ENCODE measurements around the gene SMAD5. TPM values are rescaled to one million over a fixed set of nuclear protein-coding genes. Genes with fewer than 3 reads are reported as not detected.

The SMAD5 gene
- total and polyA plus RNA-seq, 3 donors from 2014 or later = 25.4 to 36.0 (median 29.1) TPM

DNA sequence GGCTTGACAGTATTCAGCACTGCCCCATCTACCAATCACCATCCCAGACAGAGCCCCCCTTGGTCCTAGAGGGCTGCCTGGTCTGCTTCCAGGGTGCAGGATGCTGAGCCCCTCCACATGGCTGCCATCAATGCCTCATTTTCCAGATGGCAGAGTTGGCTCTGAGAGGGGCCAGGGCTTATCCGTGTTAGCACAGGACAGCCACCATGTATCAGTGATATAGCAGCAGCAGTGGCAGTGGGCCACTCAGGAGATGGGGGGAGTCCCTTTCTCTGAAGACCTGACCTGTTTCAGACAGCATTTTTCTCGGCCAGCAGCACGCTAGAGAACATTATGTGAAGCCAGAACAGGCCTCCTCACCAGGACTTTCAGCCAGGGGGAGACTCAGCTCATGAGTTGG, 61.9 kb downstream of the SMAD5 start:
- Histone ChIP-seq H3K36me3 (ENCODE audit: low read depth, missing control alignments) (no peaks in the 10 kb centered on the region), H3K9me3 (no peaks in the 10 kb centered on the region), H3K4me3 (no peak overlapping the region), H3K27ac (no peak overlapping the region), H3K4me1 (peaks cover 12% of the 10 kb centered on the region), H3K27me3 (no peaks in the 10 kb centered on the region)
- intact Hi-C loops (cut with DNase I; ENCODE audit: low total_unique reads) = no loop called here
- TF ChIP-seq, protein P1, sequence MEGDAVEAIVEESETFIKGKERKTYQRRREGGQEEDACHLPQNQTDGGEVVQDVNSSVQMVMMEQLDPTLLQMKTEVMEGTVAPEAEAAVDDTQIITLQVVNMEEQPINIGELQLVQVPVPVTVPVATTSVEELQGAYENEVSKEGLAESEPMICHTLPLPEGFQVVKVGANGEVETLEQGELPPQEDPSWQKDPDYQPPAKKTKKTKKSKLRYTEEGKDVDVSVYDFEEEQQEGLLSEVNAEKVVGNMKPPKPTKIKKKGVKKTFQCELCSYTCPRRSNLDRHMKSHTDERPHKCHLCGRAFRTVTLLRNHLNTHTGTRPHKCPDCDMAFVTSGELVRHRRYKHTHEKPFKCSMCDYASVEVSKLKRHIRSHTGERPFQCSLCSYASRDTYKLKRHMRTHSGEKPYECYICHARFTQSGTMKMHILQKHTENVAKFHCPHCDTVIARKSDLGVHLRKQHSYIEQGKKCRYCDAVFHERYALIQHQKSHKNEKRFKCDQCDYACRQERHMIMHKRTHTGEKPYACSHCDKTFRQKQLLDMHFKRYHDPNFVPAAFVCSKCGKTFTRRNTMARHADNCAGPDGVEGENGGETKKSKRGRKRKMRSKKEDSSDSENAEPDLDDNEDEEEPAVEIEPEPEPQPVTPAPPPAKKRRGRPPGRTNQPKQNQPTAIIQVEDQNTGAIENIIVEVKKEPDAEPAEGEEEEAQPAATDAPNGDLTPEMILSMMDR (IDR thresholded peaks at IDR 0.05) = no peak
- TF ChIP-seq POLR2A (IDR thresholded peaks at IDR 0.05) = no peak
- DNase-seq = no peak
- WGBS, 2 donors = 85% methylated on average over 3 of the region's 3 CpGs; no CpG with 5 or more reads in 1 of the 2 donors

DNA sequence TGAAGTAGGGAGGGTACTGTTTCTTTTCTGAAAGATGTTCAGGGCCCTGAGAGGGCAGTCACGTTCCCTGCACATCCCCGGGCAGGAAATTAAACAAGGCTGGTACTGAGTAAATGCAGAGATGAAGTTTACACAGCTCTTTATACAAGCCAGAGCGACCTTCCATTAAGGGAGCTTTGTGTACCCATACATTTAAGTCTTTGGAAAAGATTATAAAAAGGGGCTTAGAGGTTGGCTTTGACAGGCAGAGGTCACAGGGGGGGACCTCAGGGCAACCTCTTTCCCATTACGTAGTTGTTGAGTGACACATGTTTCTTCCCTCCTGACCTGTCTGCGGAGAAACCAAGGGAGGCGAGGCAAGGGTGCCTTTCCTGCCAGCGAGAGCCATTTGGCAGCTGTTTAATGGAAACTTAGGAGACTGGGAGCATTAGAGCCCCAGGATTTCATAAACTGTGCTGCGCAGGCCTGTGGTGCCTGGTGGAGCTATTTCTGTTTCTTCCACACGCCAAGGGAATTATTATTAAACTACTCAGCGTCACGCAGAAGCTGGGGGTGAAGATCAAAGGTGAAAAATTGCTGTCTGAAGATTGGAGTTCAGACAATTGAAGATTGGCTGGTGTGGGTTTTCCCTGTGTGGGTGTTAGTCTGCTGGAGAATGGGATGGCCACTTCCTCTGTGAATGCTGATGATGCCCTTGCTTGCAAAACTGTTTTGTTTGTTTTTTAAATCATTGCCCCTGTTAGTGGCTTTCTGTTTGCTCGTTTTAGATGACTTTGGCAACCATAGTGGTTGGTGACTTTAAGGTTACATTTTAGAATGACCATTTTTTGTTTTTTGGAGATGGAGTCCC, 63.6 kb downstream of the SMAD5 start:
- Histone ChIP-seq H3K4me3 (no peak overlapping the region), H3K9me3 (no peaks in the 10 kb centered on the region)

DNA sequence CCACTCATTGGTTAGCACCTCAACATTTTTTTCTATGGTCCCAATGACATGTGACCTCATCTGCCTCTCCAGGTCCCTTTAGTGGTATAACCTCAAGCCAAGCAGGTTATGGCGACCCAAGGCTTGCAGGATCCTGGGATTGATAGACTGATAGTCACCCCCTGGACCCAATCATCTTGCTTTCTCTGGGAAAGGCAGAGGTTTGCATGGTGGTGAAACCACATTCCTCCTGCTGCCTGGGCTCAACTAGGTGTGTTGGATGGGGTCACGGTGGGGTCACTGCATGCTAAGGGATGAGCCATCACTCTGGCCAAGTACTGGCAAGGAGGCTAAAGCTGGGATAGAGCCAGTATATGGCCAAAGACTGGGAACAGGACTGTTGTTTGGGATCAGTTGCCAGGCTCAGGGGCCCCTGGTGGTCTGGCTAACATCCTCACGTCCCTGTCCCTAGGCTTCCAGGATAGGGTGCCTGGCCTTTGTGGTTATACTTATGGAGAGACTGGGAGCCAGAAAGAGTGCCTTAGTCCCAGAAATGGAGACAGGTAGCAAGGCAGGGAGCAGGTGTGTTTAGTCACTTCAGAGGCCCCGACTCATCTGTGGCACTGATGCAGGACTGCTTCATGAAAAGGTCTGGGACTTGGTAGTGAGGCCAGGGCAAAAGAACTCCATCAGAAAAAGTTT, 65.0 kb downstream of the SMAD5 start:
- DNase-seq = no peak
- 92 to 94% methylated on average over 4 of the region's 4 CpGs for WGBS, 2 donors
- Histone ChIP-seq H3K9me3 (no peaks in the 10 kb centered on the region), H3K4me3 (no peak overlapping the region), H3K4me1 (peaks cover 4% of the 10 kb centered on the region), H3K36me3 (ENCODE audit: low read depth, missing control alignments) (no peaks in the 10 kb centered on the region), H3K27me3 (no peaks in the 10 kb centered on the region), H3K27ac (no peak overlapping the region)
- intact Hi-C loops (cut with DNase I; ENCODE audit: low total_unique reads) = no loop called here
- TF ChIP-seq, protein P1 (IDR thresholded peaks at IDR 0.05) = no peak
- no peak for TF ChIP-seq POLR2A (IDR thresholded peaks at IDR 0.05)

More for the DNA sequence above, 63.6 kb downstream of the SMAD5 start:
- no peaks in the 10 kb centered on the region for H3K27me3 ChIP-seq
- no peak overlapping the region for H3K27ac ChIP-seq
- H3K4me1 ChIP-seq = peaks cover 12% of the 10 kb centered on the region
- no peak for DNase-seq
- no peaks in the 10 kb centered on the region for H3K36me3 ChIP-seq (ENCODE audit: low read depth, missing control alignments)
- no peak for TF ChIP-seq POLR2A (IDR thresholded peaks at IDR 0.05)
- TF ChIP-seq, protein P1 (IDR thresholded peaks at IDR 0.05) = no peak
- intact Hi-C loops (cut with DNase I; ENCODE audit: low total_unique reads) = no loop called here
- WGBS, 2 donors = 82 to 85% methylated on average over 12 of the region's 12 CpGs

DNA sequence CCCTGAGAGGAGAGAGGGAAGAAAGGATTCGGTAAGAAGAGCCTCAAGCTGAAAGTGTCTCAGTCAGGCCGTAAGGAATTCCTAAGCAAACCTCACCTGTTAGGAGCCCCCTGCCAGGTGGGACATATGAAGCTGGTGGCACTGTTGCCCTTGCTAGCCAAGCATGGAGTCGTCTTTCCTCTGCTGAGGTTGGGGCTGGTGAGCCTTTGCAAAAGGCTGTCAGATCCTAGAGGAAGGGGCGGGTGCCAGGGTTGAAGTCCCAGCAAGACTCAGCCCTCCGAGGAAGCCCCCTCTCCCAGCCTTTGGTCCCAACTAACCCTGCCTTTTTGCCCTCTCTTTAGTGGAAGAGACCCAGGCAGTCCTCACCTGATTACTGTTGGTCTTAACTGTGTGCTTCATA, 65.8 kb downstream of the SMAD5 start:
- intact Hi-C loops (cut with DNase I; ENCODE audit: low total_unique reads) = no loop called here
- 90 to 97% methylated on average over 3 to 5 of the region's 5 CpGs for WGBS, 2 donors
- DNase-seq = no peak
- Histone ChIP-seq H3K27me3 (no peaks in the 10 kb centered on the region), H3K4me3 (no peak overlapping the region), H3K27ac (no peak overlapping the region), H3K4me1 (no peaks in the 10 kb centered on the region), H3K36me3 (ENCODE audit: low read depth, missing control alignments) (no peaks in the 10 kb centered on the region), H3K9me3 (no peaks in the 10 kb centered on the region)
- TF ChIP-seq POLR2A (IDR thresholded peaks at IDR 0.05) = no peak
- TF ChIP-seq, protein P1 (IDR thresholded peaks at IDR 0.05) = no peak
